ENCODE measurements around the gene TP53RK.

The TP53RK gene

DNA sequence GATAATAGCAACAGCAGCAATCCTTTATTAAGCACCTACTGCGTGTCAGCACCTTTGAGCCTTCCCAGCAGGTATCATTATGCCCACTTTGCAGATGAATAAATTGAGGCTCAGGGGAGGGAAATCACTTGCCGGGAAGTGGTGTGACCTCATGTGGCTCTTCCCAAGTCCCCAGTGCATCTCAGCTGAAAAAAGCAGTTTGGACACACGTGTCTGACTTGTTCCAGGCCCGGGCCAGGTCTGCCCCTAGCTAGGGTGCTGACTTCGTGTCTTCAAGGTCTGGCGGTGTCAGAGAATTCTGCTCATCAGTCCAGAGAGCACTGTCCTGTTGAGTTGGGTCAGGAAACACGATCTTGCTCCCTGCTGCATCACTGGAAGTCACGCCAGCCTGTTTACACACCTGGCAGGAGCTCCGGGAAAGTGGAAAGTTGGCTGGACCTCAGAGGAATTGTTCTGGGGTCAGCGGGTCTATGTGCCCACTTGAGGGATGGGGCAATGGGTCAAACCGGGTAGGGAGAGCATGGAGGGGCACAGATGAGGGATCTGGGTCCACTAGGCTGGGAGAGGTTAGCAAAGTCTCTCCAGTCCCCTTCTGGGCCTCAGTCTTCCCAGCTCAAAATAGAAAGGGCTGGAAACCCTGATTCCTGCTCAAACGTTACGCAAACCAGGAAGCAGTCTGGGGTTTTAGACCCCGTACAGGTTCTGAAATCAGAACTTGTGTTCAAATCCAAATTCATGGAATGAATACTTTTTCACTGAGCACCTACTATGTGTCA is 48.5 kb downstream of the TP53RK start:
- DNase-seq (ENCODE audit: low read depth in 4 of 4, low spot score in 1 of 4) = no peak

DNA sequence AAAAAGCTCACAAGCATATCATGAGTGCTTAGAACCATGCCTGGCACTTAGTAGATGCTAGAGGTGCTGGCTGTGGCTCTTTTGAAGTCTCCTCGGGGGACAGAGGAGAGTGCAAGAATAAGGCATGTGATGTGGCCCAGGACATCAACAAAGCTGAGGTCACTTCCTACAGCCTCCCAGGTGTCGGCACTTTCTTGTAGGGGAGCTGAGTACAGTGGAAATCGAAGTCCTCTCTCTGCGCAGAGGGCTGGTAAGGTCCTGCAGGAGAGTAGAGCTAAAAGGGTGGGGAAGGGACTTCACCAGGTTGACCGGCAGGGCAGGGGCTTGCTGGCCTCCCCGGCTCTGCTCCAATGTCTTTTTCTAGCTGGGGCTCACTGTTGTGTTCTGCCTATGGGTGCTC is 49.2 kb downstream of the TP53RK start:
- no peak for DNase-seq (ENCODE audit: low read depth in 4 of 4, low spot score in 1 of 4)

DNA sequence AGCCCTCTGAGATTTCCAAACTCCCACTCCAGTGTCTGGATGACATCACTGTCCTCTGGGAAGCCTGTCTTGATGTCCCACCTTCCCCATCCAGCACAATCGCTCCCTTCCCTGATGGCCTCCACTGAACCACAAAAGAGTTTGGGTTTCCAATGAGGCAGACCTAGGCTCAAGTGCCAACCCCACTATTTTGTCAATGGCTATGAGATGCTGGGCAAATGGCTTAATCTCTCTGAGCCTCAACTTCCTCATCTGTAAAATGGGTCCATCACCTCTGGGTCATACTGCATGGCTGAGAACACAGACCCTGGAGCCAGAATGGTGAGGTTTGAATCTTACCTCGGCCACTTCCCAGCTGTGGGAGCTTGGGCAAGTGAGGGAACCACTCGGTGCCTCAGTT is 49.7 kb downstream of the TP53RK start:
- no peak for DNase-seq (ENCODE audit: low read depth in 4 of 4, low spot score in 1 of 4)

DNA sequence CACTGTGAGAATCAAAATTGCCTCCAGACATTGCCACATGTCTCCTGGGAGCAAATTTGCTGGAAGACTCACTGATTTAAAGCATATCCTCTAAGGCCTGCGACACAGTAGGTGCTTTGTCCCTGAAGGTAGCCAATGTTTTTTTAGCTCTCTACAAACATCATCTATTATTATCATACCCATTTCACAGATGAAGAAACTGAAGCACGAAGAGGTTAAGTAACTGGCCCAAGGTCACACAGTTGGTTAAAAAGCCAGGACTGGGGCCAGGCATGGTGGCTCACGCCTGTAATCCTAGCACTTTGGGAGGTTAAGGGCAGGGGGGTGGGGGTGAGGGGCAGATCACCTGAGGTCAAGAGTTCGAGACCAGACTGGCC is 50.4 kb downstream of the TP53RK start:
- no peak for DNase-seq (ENCODE audit: low read depth in 4 of 4, low spot score in 1 of 4)

DNA sequence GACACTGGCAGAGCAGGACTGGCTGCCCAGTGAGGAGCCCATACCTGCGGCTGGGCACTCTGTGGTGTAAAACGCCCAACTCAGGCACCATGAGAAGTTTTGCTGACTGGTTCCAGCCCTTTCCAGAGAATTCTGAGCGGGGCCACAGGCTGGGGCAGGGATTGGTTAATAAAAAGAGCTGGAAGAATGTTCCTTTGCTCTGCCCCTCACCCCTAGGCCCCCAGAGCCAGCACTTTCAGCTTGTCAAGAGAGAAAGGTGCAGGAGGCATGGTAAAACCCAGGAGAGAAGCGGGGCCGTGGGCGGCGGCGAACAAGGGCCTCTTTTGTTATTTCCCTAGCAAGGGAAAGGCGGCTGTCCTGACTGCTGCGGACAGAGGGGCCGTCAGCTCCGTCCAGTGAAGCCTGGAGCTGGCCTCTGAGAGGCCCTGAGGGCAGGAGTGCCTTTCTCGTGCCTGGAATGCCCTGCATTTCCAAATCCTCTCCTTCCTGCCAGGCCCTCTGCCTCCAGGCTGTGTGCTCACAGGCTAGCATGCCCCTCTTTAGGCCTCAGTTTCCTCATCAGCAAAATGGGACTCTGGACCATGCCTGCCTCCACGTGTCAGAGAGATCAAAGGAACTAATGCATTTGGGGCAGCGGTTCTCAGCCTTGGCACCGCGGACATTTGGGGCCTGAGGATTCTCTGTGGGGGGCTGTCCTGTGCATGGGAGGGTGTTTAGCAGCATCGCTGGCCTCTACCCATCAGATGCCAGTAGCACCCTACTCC is 50.9 kb downstream of the TP53RK start:
- no peak for DNase-seq (ENCODE audit: low read depth in 4 of 4, low spot score in 1 of 4)

DNA sequence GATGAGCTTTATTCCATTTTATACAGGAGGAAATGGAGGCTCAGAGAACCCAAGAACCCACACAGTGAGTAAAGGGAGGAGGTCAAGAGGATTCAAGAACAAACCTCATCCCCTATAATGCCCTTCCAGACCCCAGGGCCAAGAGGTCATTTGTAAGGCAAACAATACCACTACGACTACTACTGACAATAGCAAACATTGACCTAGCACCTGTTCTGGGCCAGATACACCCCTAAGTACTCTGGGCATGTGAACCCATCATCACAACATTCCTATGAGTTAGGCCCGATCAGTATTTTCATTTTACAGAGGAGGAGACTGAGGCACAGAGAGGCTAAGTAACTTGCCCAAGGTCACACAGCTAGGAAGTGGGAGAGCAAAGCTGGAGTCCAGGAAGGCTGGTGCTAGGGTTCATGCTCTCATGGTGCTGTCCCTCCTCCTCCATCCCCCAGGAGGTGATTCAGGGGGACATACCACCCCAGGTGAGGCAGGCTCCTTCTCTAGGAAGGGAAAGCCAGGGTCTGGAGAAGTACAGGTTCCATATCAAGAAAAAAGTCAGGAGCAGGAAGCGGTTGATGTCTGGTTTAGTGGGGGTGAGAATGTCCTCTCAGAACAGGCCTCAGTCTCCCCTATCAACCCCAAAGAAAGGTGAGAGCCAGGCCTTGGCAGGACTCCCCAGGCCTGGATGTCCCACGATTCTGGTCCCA is 51.7 kb downstream of the TP53RK start:
- no peak for DNase-seq (ENCODE audit: low read depth in 4 of 4, low spot score in 1 of 4)

DNA sequence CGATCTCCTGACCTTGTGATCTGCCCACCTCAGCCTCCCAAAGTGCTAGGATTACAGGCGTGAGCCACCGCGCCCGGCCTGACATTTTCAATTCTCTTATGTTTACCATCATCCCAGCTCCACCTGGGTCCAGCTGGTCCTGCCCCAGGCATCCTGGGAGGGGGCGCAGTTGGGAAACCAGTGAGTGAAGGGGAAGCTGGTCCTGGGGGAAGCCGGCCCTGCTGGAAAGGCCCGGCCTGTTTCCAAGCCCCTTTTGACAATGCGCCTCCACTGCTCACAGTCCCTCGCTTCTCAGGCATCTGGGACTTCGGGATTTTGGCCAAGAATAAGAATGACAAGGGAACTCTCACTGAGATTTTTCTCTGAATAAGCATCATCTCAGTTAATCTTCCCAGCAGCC is 52.2 kb downstream of the TP53RK start:
- DNase-seq (ENCODE audit: low read depth in 4 of 4, low spot score in 1 of 4) = no peak

DNA sequence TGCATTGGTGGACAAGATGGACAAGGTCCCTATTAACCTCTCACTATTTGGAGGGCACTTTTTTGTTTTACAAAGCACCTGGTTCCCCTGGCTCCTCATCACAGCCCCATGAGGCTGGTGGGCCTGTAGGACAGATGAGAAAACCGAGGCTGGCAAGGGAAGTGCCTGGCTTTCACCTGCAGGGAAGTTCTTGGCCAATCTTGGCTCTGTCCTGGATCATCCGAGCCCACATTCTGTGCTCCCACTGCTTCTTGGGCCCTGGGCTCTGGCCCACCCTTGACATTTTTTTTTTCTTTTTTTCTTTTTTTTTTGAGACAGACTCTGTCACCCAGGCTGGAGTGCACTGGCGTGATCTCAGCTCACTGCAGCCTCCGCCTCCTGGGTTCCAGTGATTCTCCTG is 52.7 kb downstream of the TP53RK start:
- no peak for DNase-seq (ENCODE audit: low read depth in 4 of 4, low spot score in 1 of 4)

DNA sequence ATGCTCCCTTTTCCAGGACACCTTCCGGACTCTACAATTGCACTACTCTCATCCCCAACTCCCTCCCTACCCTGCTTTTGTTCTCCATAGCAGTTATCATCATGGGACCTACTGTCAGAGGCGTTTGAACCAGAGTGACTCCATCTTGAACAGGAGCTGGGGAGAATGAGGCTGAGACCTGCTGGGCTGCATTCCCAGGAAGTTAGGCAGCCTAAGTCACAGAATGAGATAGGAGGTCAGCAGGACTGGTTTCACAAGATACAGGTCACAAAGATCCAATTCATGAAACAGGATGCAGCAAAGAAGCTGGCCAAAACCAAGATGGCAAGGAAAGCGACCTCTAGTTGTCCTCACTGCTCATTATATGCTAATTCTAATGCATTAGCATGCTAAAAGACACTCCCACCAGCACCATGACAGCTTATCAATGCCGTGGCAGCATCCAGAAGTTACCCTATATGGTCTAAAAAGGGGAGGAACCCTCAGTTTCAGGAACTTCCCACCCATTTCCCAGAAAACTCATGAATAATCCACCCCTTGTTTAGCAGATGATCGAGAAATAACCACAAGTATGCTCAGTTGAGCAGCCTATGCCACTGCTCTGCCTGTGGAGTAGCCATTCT is 53.6 kb downstream of the TP53RK start:
- no peak for DNase-seq (ENCODE audit: low read depth in 4 of 4, low spot score in 1 of 4)

DNA sequence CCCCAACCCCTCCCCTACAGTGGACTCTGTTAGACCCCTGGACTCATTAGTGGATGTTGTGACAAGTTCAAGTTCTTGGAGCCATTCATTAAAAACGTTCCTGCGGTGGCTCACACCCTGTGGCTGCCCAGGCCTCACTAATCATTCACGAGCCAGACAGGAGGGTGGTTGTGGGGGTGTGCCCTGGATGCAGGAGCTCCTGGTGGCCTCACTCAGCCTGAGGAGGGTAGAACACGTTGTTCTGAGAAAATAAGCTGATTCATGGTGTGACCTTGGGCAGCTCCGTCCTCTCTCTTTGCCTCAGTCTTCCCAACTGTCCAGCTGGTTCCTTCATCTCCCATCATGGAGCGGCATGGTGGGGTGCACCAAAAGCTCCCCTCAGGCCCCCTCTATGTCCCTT is 54.7 kb downstream of the TP53RK start:
- DNase-seq (ENCODE audit: low read depth in 4 of 4, low spot score in 1 of 4) = no peak

All from stimulated activated CD4-positive, alpha-beta T cell treated with anti-CD3 and anti-CD28 coated beads, Interleukin-1b, Interleukin-23, amount 100 ng/mL, for 24 hours (primary cell).